PC-9 (cell line): ENCODE results near the gene KRTAP4-11. TPM values are rescaled to one million over a fixed set of nuclear protein-coding genes. Genes with fewer than 3 reads are reported as not detected.

Source experiments
- BruUV-seq: library from RNA; stranded (reverse); fragments of 400-500 nt; replicated peaks from 2 replicates; lab custom pipeline; 2021; lab: Mats Ljungman, UMichigan
- CTCF ChIA-PET: fragments of 300-600 bp; sonication (Branson Sonifier 250); formaldehyde crosslinking; loops from one replicate; lab custom pipeline; 2022; ENCODE audit warnings: antibody characterized with exemption; lab: Charles Lee
- POLR2A ChIA-PET: fragments of 300-600 bp; sonication (Branson Sonifier 250); formaldehyde crosslinking; loops from one replicate; lab custom pipeline; 2022; ENCODE audit warnings: antibody characterized with exemption; ENCODE audit not compliant: unreplicated experiment; lab: Charles Lee
- DNase-seq, 2 experiments: peaks; one replicate each; pipeline versions ENCODE4 v3.0.0 to v3.0.0-alpha.2; 2015 to 2022; ENCODE audit warnings: mixed read lengths in 1 of 2
- H2AFZ ChIP-seq: fragments of 200-600 bp; sonication (generic); 2 replicates; pipeline ENCODE4 v1.8.1; 2017; ENCODE audit warnings: antibody characterized with exemption
- H3F3A ChIP-seq: fragments of 200-600 bp; sonication (generic); 2 replicates; pipeline ENCODE4 v1.8.1; 2017; ENCODE audit warnings: antibody characterized with exemption, mild to moderate bottlenecking, low read depth; ENCODE audit not compliant: insufficient read depth
- H3K27ac ChIP-seq: fragments of 200-600 bp; sonication (generic); 2 replicates; pipeline ENCODE4 v1.6.1; 2016; ENCODE audit warnings: mixed run types
- H3K27me3 ChIP-seq: fragments of 200-600 bp; sonication (generic); 2 replicates; pipeline ENCODE4 v1.6.1; 2016; ENCODE audit warnings: low read depth, mixed run types; ENCODE audit not compliant: insufficient read depth
- H3K36me3 ChIP-seq: fragments of 200-600 bp; sonication (generic); 2 replicates; pipeline ENCODE4 v1.6.1; 2016; ENCODE audit warnings: low read depth, mixed run types
- H3K4me1 ChIP-seq: fragments of 200-600 bp; sonication (generic); replicated peaks from 2 replicates; pipeline ENCODE4 v1.6.1; 2016; ENCODE audit warnings: mixed run types; ENCODE audit not compliant: insufficient read depth
- H3K4me2 ChIP-seq: fragments of 200-600 bp; sonication (generic); 2 replicates; pipeline ENCODE4 v1.6.1; 2017; ENCODE audit warnings: mixed run types
- H3K4me3 ChIP-seq: fragments of 200-600 bp; sonication (generic); 2 replicates; pipeline ENCODE4 v1.6.1; 2016; ENCODE audit warnings: mixed run types
- H3K79me2 ChIP-seq: fragments of 200-600 bp; sonication (generic); 2 replicates; pipeline ENCODE4 v1.6.1; 2017; ENCODE audit warnings: low read depth, mixed run types
- H3K9me2 ChIP-seq: fragments of 200-600 bp; sonication (generic); 2 replicates; pipeline ENCODE4 v1.8.1; 2017; ENCODE audit warnings: mild to moderate bottlenecking; ENCODE audit not compliant: insufficient read depth
- H3K9me3 ChIP-seq: fragments of 200-600 bp; sonication (generic); 2 replicates; pipeline ENCODE4 v1.8.1; 2016; ENCODE audit warnings: low read depth; ENCODE audit not compliant: insufficient read depth
- H4K20me1 ChIP-seq: fragments of 200-600 bp; sonication (generic); 2 replicates; pipeline ENCODE4 v1.8.1; 2017; ENCODE audit not compliant: insufficient read depth
- EZH2 ChIP-seq: fragments of 200-600 bp; sonication (generic); IDR thresholded peaks from 2 replicates; pipeline ENCODE4 v1.8.0; 2017; ENCODE audit warnings: antibody characterized with exemption, low read depth
- intact Hi-C: fragments of 100-400 bp; cut with micrococcal nuclease; formaldehyde crosslinking; loops from one replicate; pipeline ENCODE4 v1.10.0; 2022; ENCODE audit not compliant: unreplicated experiment
- total RNA-seq: library from RNA; stranded (reverse); gene quantifications from 2 replicates; pipeline ENCODE4 v1.2.3, GENCODE V29; 2021
- TF ChIP-seq, protein P1 (sequence below): fragments of 200-600 bp; sonication (generic); conservative IDR thresholded peaks from 2 replicates; pipeline ENCODE4 v1.6.1; 2017; ENCODE audit warnings: mixed run types, antibody characterized with exemption, mild to moderate bottlenecking, moderate library complexity

Gene KRTAP4-11
- total RNA-seq, 1 experiment from 2014 or later: not detected

DNA sequence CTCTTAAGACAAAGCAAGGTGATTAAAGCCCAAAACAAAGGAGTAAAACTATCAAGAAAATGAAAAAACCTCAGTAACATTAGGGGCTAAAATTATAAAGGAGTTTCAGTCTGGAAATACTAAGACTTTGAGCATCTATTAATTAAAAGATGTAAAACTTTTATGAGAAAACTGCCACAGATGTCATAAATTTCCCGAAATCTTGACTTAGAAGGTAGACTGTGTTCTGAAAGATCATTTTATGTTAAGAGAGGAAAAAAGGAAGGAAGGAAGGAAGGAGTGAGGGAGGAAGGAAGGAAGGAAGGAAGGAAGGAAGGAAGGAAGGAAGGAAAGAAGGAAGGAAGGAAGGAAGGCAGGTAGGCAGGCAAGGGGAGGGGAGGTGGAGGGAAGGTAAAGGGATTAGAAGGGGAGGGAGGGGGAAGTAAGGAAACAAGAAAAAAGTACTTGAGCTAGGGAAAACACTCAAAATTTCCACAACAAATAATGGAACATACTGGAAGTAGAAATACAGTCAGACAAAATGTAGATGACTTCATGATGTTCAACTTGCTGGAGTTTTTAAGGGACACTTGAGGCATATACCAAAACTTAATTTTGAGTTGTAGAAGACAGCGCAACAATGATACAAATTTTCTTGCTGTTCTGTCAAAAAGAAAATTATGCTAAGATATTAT lies 29.5 kb upstream of the KRTAP4-11 start:
- no peak for DNase-seq
- intact Hi-C loops: no loop called here
- Histone ChIP-seq H3K4me3 (no peak overlapping the region), H3K4me2 (no peak overlapping the region), H3K79me2 (no peaks in the 10 kb centered on the region), H3K4me1 (no peaks in the 10 kb centered on the region), H4K20me1 (no peaks in the 10 kb centered on the region), H3K27me3 (no peaks in the 10 kb centered on the region), H3F3A (no peaks in the 10 kb centered on the region), H3K9me3 (peaks cover 11% of the 10 kb centered on the region), H3K27ac (no peak overlapping the region), H2AFZ (no peak overlapping the region), H3K9me2 (no peaks in the 10 kb centered on the region), H3K36me3 (no peaks in the 10 kb centered on the region)
- CTCF ChIA-PET: no interaction called here
- POLR2A ChIA-PET: no interaction called here
- TF ChIP-seq, protein P1, sequence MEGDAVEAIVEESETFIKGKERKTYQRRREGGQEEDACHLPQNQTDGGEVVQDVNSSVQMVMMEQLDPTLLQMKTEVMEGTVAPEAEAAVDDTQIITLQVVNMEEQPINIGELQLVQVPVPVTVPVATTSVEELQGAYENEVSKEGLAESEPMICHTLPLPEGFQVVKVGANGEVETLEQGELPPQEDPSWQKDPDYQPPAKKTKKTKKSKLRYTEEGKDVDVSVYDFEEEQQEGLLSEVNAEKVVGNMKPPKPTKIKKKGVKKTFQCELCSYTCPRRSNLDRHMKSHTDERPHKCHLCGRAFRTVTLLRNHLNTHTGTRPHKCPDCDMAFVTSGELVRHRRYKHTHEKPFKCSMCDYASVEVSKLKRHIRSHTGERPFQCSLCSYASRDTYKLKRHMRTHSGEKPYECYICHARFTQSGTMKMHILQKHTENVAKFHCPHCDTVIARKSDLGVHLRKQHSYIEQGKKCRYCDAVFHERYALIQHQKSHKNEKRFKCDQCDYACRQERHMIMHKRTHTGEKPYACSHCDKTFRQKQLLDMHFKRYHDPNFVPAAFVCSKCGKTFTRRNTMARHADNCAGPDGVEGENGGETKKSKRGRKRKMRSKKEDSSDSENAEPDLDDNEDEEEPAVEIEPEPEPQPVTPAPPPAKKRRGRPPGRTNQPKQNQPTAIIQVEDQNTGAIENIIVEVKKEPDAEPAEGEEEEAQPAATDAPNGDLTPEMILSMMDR: no peak
- TF ChIP-seq EZH2: no peak
- no TSS peak for BruUV-seq

DNA sequence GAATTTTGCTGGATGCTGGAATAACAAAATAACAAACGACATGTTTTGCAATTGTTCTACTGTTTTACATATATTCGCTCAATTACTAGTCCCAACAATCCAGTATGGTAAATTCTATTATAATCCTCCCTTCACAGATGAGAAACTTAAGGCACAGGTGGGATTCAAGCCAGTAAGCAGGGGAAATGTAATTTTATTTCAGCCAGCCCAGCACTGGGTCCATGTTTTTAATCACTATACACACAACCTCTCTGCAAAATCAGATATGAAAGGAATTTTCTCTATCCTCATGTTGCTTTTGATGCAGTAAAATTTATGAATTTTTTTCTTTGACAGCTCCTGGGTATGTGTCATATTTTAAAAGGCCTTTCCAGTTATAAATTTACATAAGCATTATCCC lies 27.1 kb upstream of the KRTAP4-11 start:
- no peaks in the 10 kb centered on the region for H3K27me3 ChIP-seq
- CTCF ChIA-PET: no interaction called here
- H3K9me2 ChIP-seq: no peaks in the 10 kb centered on the region
- peaks cover 13% of the 10 kb centered on the region for H3K4me1 ChIP-seq
- peaks cover 13% of the 10 kb centered on the region; the same call in 1 of the 2 replicates for H3F3A ChIP-seq
- POLR2A ChIA-PET: no interaction called here
- TF ChIP-seq EZH2: no peak
- TF ChIP-seq, protein P1: no peak
- no peaks in the 10 kb centered on the region for H4K20me1 ChIP-seq
- H2AFZ ChIP-seq: no peak overlapping the region
- no peak for DNase-seq
- peaks cover 9% of the 10 kb centered on the region; the same call in 1 of the 2 replicates for H3K9me3 ChIP-seq
- no peak overlapping the region for H3K27ac ChIP-seq
- intact Hi-C loops: no loop called here
- H3K4me3 ChIP-seq: no peak overlapping the region
- H3K79me2 ChIP-seq: no peaks in the 10 kb centered on the region
- no peaks in the 10 kb centered on the region for H3K36me3 ChIP-seq
- no TSS peak for BruUV-seq
- no peak overlapping the region for H3K4me2 ChIP-seq

DNA sequence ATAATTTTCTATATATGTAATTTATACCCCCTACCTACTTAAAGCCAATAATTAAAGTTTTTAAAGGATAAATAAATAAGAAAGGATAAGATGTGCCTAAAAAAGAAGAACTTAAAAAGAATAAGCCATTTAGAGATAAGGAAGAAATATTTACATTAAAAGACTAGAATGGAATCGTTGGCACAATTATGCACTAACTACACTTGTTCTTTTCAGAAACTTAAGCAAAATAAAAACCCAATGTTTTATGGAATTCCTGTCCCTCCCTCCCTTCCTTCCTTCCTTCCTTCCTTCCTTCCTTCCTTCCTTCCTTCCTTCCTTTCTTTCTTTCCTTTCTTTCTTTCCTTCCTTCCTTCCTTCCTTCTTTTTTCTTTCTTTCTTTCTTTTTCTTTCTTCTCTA lies 26.7 kb upstream of the KRTAP4-11 start:
- DNase-seq: no peak
- no peak overlapping the region for H2AFZ ChIP-seq
- no peaks in the 10 kb centered on the region for H4K20me1 ChIP-seq
- H3F3A ChIP-seq: peaks cover 16% of the 10 kb centered on the region; the same call in 1 of the 2 replicates
- H3K4me1 ChIP-seq: peaks cover 17% of the 10 kb centered on the region
- H3K79me2 ChIP-seq: no peaks in the 10 kb centered on the region
- H3K9me2 ChIP-seq: no peaks in the 10 kb centered on the region
- H3K36me3 ChIP-seq: no peaks in the 10 kb centered on the region
- H3K27me3 ChIP-seq: no peaks in the 10 kb centered on the region
- POLR2A ChIA-PET: no interaction called here
- intact Hi-C loops: no loop called here
- BruUV-seq: no TSS peak
- no peak overlapping the region for H3K4me2 ChIP-seq
- TF ChIP-seq, protein P1: no peak
- TF ChIP-seq EZH2: no peak
- H3K4me3 ChIP-seq: no peak overlapping the region
- peaks cover 9% of the 10 kb centered on the region; the same call in 1 of the 2 replicates for H3K9me3 ChIP-seq
- no peak overlapping the region for H3K27ac ChIP-seq
- CTCF ChIA-PET: no interaction called here
